ENCODE results near the gene OR10D3.

GRCh38 chr11:124198897-124199296, 15.8 kb downstream of the OR10D3 start:
- TF ChIP-seq HMG20B (CRISPR knock-in tag; conservative IDR thresholded peaks at IDR 0.05) (no peak), ELK4 (CRISPR knock-in tag; IDR thresholded peaks at IDR 0.05; ENCODE audit: borderline replicate concordance) (no peak), KIAA2018 (CRISPR knock-in tag; IDR thresholded peaks at IDR 0.05; ENCODE audit: borderline replicate concordance) (no peak), MXD1 (CRISPR knock-in tag; IDR thresholded peaks at IDR 0.05) (no peak), CENPX (CRISPR knock-in tag; IDR thresholded peaks at IDR 0.05) (no peak), ZNF589 (CRISPR knock-in tag; conservative IDR thresholded peaks at IDR 0.05) (no peak), HDAC2 (CRISPR knock-in tag; IDR thresholded peaks at IDR 0.05) (no peak), CTCF (CRISPR knock-in tag; IDR thresholded peaks at IDR 0.05) (no peak), BRCA1 (CRISPR knock-in tag; IDR thresholded peaks at IDR 0.05) (no peak), CHD2 (IDR thresholded peaks at IDR 0.05; ENCODE audit: low read depth, low read length) (no peak), ZBTB2 (CRISPR knock-in tag; IDR thresholded peaks at IDR 0.05; ENCODE audit: low read depth) (no peak)

Measured in HepG2 (cell line).